ENCODE data around the gene EBNA1BP2.
A peak's percentile ranks its signal among the peaks of the same experiment; 100 is the strongest.
"Not testable (repeated sequence)": the region's sequence is repeated elsewhere in the genome, so short reads cannot be mapped to it uniquely, and the experiment has no call there.

Gene EBNA1BP2, protein sequence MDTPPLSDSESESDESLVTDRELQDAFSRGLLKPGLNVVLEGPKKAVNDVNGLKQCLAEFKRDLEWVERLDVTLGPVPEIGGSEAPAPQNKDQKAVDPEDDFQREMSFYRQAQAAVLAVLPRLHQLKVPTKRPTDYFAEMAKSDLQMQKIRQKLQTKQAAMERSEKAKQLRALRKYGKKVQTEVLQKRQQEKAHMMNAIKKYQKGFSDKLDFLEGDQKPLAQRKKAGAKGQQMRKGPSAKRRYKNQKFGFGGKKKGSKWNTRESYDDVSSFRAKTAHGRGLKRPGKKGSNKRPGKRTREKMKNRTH

DNA sequence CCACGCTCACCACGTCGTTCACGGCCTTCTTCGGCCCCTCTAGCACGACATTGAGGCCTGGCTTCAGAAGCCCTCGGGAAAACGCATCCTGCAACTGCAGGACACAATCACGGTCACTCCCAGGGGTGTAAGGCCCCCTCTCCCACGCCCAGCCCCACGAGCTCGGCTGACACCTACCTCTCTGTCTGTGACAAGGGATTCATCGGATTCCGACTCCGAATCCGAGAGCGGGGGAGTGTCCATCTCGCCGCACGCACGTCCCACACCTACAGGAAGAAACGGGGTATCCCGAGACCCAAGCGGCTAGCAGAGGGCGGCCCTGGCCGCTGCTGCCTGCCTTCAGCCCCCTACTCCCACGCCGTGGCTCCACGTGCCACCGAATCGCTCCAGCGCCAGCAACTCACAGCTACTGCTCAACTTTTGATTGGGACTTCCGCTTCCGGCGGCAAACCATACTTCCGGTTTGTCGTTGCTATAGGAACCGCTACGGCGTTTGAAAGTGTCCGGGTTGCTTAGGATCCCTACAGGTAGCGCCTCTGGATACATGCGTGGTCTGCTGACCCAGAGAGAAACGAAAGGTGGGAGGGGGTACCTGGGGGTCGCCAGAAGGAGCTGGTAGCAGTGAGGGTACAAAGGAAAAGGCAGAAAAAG lies at the start of gene EBNA1BP2, which contains the start of gene CFAP57:
Gene EBNA1BP2 (minus strand): TSS at position 415 of the 651 bp plus-strand sequence. CDS start 172 bp downstream, at position 243.
Gene CFAP57 (plus strand): TSS at position 455 of the 651 bp plus-strand sequence. CDS start 424 bp downstream, outside the sequence.
- peak; percentile 90 for DNase-seq

DNA sequence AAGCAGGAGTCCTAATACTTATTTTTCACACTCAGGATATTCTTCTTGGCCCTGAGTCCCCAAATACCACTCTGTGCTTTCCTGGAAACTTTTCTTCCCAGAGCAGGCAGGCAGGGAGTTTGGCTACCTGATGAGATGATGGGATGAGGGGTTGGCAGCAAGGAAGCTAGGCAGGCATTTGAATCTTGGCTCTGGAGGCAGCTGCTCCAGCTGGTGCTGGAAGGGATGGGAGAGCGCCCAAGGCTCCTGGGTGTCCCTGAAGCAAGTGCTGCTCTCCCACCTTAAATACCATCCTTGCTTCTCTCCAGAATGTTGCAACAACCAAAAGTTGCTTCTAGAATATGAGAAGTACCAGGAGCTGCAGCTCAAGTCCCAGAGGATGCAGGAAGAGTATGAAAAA lies 49.7 kb upstream of the EBNA1BP2 start:
- DNase-seq, result no peak

GRCh38 chr1:43220905-43221778 lies 49.1 kb upstream of the EBNA1BP2 start:
- DNase-seq, result no peak

DNA sequence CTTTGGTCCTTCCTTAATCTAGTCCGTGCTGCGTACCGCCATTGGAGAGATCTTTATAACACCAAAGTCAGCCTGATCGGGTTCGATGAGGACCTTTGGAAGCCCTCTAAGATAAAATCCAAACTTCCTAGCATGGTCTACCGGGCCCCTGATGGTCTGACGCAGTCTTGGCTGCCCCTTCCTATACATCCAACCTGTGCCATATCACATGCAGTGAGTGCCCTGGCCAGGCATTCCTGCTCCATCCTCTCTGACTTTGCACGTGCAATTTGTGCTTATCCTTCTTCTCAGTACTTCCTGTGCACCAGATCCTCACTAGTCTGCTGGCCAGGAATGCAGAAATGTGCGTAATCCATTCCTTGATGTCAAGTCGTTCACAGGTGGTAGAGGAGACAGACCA lies 45.7 kb upstream of the EBNA1BP2 start:
- DNase-seq, result no peak

GRCh38 chr1:43214501-43215444 lies 42.7 kb upstream of the EBNA1BP2 start:
- no peak for DNase-seq

GRCh38 chr1:43208277-43208676 lies 36.2 kb upstream of the EBNA1BP2 start:
- not testable (repeated sequence) for DNase-seq

GRCh38 chr1:43207229-43207853 lies 35.3 kb upstream of the EBNA1BP2 start:
- DNase-seq, result no peak

DNA sequence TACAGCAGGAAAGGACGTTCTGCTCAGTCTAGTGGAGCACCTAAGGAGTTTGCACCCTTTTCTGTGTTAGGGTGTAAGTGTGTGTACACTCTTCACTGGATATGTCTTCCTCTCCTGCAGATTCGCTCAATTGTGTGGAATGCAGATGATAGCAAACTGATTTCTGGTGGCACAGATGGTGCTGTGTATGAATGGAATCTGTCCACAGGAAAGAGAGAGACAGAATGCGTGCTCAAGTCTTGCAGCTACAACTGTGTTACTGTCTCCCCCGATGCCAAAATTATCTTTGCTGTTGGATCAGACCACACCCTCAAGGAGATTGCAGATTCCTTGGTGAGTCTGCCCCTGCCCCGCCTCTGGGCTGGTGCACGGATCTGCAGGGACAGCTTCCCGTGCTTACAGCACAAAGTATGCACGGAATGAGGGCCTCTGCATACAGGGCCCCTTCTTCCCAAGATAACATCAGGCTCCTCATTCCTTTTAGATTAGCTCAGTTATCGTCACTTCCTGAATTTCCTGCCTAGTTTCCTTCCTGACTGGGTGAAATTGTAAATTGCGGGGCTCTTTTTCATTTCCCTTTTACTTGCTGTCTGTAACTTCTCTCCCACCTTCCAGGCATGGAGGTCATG lies 34.6 kb upstream of the EBNA1BP2 start:
- DNase-seq, result no peak

GRCh38 chr1:43205671-43206070 lies 33.6 kb upstream of the EBNA1BP2 start:
- no peak for DNase-seq

DNA sequence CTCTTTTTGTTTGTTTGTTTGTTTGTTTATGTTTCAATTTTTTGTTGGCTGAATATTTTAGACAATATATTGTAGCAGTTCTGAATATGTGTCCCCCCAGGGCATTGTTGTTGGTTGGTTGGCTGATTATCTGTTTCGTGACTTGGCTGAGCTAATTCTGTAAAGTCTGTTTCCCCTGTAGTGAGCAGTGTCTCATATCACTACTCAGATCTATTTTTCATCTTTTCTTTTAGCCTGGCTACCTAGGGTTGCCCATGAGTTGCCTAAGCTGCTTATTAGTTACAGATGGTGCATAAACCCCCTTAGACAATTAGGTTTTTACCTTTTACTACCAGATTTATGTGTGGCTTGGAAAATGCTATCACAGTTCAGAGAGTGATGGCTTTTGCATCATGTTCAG lies 32.3 kb upstream of the EBNA1BP2 start:
- DNase-seq, result no peak

DNA sequence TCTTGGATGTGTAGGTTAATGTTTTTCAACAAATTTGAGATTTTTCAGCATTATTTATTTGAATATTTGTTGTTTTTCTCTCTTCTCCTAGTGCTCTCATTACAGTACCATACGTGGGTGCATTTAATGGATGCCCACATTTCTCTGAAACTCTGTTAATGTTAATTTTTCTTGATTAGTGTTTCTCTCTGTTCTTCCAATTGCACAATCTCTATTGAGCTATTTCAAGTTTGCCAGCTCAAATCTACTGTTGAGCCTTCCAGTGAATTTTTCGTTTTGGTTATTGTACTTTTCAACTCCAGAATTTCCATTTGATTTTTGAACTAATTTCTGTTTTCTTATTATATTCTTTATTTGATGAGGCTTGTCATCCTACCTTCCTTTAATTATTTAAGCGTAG lies 31.8 kb upstream of the EBNA1BP2 start:
- DNase-seq, result no peak

GRCh38 chr1:43199093-43199726 lies 27.1 kb upstream of the EBNA1BP2 start:
- no peak for DNase-seq

- DNase-seq, result no peak
Measured at GRCh38 chr1:43197343-43198127, 25.4 kb upstream of the EBNA1BP2 start.

- no peak for DNase-seq
Measured at GRCh38 chr1:43194509-43194908, 22.4 kb upstream of the EBNA1BP2 start.

DNA sequence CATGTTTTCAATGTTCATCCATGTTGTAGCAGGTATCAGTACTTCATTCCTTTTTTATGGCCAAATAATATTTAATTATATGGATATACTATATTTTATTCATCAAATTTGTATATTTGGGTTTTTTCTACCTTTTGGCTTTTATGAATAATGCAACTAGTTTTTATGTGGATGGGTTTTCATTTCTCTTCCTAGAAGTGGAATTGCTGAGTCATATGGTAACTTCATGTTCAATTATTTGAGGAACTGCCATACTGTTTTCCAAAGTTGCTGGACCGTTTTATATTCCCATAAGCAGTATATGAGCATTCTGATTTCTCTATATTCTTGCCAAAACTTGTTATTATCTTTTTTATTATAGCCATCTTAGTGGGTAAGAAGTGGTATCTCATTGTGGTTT lies 16.0 kb upstream of the EBNA1BP2 start:
- DNase-seq, result no peak

GRCh38 chr1:43184995-43185394 lies 12.9 kb upstream of the EBNA1BP2 start:
- no peak for DNase-seq

DNA sequence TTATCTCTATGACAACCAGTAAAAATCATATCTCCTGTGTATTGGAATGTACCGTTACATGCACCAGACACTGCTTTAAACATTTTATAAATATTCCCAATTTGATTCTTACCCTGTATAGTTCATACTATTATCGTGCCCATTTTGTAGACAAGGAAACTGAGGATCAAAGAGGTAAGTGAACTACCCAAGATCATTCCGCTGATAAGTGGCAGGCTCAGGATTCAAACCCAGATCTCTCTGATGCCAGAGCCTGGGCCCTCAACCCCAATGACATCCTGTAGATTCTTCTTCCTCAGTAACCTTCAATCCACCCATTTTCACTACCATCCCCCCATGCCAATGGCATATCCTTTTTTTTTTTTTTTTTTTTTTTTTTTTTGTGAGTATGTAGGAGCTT lies 12.3 kb upstream of the EBNA1BP2 start:
- DNase-seq, result no peak

DNA sequence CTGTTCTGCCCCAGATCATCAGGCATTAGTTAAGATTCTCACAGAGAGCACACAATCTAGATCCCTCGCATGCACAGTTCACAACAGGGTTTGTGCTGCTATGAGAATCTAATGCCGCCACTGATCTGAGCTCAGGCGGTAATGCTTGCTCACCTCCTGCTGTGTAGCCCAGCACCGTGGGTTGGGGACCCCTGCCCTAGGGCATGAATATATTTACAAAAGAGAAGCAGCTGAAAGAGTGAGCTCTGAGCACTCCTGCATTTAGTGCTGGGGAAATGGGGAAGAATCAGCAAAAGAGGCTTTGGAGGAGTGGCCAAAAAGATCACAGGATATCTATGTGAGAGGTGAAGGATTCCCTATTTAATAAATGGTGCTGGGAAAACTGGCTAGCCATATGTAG lies 5.6 kb upstream of the EBNA1BP2 start:
- no peak for DNase-seq

DNA sequence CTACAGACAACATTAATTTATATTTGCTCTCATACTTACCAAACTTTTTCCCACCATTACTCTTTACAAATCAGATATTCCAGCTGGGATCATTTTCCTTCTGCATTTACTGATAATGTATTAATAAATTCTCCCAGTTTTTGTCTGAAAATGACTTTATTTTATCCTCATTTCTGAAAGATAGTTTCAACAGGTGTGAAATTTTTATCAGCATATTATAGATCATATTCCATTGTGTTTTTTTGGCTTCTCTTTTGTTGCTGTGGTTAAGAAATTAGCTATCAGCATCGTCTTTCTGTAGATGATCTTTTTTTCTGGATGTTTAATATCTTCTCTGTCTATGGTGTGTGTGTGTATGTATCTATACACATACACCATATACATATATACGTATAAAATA lies 2.8 kb upstream of the EBNA1BP2 start:
- no peak for DNase-seq

DNA sequence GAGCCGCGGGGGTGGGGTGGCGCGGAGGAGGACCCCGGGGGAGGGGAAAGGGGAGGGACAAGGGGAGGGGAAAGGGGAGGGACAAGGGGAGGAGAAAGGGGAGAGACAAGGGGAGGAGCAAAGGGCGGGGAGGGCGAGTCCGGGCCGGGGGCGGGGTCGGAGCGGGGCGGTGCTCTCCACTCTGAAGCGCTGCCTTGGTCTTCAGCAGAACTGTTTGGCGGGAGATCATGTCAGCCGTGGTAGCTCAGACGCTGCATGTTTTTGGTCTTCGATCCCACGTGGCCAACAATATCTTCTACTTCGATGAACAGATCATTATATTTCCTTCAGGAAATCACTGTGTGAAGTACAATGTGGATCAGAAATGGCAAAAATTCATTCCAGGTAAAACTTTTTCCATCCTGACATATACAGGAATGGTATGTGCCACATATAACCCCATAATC lies 460 bp upstream of the EBNA1BP2 start:
- peak; percentile 96 for DNase-seq

Data from CD4-positive, alpha-beta T cell treated with Interleukin-17A for 4 hours (primary cell).